Embryonic facial prominence (tissue), 1 donor: Measurements from ENCODE around the gene PEX14.

Source experiments
- DNase-seq: peaks from one replicate; pipeline ENCODE4 v3.0.0-alpha.2; 2016; ENCODE audit errors: extremely low spot score

Gene PEX14

DNA sequence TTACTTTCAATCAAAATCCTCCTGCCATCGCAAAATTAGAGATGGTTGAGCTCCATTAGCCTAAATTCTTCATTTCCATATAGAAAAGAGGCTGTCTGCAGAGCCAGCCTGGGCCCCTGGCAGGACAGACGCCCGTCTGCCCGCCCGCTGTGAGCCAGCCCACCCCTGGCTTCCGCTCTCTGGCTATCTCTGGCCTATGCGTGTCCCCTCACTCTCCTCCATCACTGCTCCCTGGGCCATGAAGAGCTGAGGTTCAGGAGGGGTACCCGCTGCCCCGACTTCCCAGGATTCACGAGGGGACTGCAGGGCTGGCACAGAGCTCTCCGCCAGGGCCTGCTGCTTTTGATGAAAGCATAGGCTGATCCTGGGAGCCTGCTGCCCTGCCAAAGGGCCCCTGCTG is 204.1 kb downstream of the PEX14 start:
- no peak for DNase-seq

DNA sequence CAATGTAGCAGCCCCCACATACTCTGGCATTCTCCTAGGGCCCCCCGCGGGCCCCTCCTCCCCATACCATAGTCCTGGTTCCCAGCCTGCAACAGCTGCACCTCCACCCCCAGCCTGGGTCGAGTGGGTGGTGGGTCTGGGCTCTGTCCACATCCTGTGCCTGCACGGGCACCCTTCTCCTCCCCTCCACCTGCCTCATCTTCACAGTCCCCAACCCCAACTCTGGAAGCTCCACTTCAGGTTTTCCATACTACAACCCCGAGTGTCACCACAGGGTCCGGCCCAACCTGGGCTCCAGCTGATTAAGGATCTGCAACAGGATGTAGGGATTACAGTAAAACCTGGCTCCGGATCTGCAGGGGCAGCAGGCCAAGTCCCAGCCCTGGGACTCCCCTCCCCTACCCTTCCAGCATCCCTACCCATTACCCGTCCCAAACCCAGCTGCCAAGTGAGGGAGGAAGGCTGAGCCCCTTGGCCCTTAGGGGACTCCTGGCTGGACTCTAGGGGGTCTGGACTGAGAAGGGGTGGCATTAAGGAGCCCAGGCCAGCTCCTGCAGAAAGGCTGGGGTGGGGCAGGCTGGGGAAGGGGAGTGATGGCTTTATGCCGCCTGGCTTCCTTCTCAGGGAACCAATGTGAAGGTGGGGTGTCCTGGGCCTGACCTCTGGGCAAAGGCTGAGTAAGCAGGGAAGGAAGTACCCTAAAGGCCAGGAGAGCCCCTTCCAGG is 204.9 kb downstream of the PEX14 start:
- DNase-seq, result no peak
